DMS53 treated with DMSO at 0.1 percent for 48 hours (cell line): ENCODE data around the gene ELAVL3.

ENCODE experiments used
- DNase-seq: peaks from one replicate; lab custom pipeline; 2025; ENCODE audit not compliant: unreplicated experiment; lab: John Stamatoyannopoulos, UW

The ELAVL3 gene

DNA sequence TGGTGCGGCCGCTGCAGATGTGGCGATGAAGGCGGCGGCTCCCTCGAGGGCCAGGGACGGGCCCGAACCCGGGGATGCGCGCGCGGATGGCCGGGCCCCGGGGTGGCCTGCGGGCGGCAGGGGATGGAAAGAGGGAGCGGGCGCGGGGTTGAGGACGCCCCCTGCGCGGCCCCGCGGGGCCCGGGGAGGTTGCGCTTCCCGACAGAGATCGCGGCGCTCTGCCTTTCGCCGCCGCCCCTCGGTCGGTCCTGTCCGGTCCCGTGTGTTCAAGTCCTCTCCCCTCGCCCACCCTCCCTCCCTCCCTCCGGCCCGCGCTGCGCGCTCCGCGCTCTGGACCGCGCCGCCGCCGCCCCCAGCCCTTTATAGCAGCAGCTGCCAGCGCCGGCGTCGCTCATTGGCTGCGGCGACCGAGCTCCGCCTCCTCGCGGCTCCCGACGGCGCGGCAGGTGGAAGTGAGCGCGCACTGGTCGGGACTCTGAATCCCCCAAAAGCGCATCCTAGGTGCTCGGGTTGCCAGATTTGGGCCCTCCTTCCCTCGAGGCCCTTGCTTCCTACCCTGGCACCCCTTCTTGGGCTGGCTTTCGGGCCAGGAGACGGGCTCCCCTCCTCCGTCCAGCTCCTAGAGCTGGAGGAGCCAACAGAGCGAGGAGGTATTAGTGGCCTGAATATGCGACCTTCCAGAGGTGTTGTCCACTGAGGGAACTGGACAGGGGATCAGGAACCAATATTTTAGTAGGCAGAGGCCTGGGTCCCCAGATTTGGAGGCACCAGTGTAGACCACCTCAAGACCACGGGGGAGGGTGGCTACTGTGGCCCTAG lies at the start of gene ELAVL3:
Gene ELAVL3, minus strand, starts transcription at position 332 of the 819 bp plus-strand sequence. CDS start 438 bp downstream, outside the sequence.
- no peak for DNase-seq

DNA sequence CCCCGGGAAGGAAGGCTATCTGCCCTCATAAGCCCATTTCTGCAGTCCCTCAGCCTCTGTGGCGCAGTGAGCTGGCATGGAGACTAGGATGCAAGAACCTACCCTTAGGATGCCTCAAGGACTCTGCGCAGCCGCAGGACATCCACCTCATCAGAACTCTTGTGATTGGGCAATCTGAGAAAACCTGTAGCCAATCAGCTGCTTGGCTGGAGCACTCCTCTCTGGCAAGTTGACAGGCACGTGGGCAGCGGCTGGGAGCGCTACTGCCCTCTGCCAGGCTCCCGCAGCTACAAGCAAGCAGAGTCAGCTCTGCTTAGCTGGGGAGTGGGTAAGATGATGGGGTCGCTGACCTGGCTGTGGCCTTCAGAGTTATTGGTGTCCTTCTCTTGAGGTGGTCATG lies 49.6 kb upstream of the ELAVL3 start:
- DNase-seq: peak; percentile 89

DNA sequence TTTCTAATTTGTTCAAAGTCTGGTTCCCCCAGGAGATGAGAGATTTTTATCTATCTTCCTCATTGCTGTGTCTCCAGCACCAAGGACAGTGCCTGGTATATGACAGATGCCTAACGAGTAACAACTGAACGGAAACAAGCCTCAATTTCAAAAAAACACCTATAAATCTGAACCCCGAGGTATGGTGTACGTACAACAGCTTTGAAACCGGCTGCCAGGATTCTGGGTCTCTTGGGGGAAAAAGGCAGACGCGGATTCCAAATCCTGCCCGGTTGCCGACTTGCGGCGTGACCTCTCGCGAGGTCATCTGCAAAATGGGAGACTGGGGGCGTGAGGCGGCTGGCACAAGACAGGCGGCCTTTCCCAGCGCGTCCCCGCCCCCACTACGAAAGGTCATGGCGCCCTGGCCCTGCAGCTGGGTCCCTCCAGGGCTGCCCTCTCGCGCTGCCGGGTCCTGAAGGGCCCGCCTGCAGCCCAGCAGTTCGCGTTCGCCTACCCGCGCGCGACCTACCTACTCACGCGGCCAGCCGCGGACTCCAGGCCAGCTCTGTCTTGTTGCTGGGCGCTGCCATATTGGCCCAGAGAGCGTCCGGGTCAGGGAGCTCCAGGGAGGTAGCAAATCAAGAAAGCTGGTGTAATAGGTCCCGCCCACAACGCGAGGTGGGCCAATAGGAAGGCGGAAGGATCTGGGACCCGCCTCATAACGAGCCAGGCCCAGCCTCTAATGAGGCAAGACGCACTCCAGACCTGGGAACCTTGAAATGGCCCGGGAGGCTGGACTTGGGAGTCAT lies 47.9 kb upstream of the ELAVL3 start, which contains the start of gene ECSIT:
Gene ECSIT, minus strand, starts transcription at position 584 of the 791 bp plus-strand sequence. CDS start 9,964 bp downstream, outside the sequence.
- peak; percentile 91 for DNase-seq

DNA sequence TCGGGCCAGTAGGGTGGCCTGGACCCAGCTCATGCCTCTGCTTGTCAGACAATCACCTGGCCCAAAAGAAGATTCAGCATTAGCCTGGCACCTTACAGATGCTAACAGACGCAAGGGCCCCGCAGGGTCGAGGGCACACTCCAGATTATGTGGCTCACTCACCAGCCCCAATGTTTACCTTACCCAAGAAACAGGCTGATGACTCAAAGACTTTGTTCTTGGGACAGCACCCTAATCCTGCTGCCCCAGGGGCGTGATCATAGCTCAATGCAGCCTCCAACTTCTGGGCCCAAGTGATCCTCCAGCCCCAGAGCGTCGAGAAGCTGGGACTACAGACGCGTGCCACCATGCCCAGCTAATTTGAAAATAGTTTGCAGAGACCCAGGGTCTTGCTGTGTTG lies 38.3 kb upstream of the ELAVL3 start:
- no peak for DNase-seq

DNA sequence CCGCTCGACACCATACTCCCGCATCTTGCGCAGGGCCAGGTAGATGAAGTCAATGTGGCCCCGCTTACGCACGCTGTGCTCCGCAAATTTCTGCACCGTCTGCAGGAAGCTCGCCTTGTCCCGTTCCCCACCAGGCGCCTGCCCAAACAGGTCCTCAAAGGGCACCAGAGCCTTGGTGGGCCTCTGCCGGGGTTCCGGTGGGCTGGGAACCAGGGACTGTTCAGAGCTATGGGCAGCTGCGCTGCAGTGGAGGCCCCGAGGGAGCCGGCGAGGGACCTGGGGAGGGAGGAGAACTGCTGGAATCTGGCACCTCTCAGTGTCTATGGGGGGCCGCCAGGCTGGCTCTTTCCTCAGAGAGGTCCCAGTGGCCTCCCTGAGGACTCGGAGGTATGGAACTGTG lies 33.1 kb upstream of the ELAVL3 start:
- DNase-seq: no peak

DNA sequence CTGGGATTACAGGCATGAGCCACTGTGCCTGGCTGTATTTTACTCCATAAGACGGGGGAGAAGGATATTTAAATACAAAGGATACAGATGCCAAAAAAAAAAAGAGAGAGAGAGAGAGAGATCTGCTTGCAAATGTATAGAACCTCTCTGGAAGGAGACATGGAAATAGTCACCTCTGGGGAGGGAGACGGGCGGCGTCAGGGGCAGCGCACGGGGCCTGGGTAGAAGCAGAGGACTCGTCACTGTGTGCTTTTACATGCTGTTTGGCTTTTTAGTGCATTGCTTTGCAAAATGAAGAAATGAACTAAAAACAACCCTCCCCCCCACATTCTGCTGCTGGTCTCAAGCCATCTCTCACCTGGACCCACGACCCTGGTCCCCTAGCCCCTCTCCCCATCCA lies 29.6 kb upstream of the ELAVL3 start:
- DNase-seq: no peak

DNA sequence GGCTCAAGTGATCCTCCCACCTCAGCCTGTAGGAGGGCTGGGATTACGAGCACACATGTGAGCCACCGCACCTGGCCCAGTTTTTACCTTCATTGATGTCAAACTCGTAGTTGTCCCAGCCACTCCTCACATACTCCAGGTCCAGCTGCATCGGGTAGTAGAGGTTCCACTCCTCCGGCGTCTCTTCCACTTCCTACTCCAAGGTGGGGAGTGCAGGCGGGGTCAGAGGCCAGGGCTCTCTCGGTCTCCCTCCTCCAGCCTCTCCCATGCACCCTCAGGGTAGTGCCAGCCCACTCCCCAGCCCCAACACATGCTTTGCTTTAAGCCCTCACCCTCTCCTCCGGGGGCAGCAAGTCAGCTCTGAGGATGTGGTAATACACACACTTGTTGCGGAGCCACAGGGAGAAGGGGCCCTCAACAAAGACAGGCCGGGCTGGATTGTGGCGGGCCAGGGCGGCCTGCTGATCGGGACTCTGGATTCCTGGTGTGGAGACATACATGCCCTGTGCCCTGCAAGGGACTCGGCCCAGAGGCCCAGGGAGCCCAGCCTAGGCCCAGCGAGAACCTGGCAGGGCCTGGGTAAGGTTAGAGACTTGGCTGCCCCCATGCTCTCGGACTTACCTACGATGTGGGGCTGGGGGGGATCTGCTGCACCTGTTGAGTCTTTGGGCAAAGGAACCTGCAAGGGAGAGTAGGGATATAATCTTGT lies 26.7 kb upstream of the ELAVL3 start:
- no peak for DNase-seq

DNA sequence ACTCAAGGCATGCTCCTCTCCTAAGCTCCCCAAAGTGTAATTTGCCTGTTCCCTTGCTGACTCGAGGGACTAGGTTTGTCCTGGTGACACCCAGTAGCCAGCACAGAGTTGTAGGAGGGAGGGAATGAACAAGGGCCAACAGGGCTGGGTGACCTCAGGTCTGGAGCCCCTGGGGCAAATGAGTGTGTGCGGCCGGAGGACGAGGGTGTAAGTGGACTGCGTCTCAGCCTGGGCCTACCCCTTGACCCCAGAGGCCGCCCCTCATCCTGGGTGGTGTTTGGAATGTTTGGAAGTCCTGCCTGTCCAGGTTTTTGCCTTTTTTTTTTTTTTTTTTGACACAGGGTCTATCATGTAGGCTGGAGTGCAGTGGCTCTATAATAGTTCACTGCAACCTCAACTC lies 26.1 kb upstream of the ELAVL3 start:
- DNase-seq: no peak

DNA sequence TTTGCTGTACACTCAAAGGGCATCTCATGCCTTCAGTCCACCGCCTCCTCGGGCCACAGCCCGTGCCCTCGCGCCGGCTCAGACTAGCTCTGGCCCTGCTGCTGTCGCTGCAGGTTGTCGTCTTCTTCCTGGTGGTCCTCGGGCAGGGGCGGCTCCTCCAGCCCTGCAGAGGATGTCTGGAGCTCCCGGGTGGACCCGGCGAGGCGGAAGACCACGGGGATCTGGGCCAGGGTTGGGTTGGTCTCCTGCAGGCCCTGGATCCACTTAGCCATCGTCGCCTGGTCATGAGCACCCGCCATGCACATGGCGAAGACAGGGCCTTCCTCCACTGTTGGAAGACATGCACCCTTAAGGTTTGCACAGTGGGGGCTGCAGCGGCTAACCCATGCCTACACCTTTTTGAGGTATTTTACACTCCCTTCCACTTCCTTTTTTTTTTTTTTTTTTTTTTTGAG lies 25.3 kb upstream of the ELAVL3 start:
- DNase-seq: no peak

DNA sequence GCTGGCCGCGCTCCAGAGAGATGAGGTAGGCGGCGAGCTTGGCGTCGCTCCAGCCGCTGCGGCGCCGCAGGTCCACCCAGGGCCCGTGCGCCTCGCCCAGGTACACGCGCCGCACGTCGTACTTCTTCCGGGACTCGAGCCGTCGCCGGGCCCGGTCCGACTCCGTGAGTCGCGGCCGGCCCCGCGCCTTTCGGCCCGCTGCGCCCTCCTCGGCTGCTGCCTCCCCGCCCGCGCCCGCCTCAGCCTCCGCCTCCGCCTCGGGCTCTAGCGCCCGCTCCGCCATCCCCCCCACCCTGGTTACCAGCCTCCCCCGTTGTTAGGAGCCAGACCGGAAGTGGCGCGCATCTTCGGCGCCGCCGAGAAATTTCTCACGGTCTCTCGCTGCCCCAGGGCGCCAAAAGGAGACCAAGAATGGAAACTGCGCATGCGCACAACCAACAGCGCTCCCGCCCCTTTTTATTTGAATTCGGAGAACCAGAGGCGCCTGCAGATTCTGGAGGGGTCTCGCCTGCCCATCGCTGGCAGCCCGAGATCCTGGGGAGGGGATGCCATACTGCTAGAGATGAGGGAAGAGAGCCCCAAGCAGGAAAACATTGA lies 24.8 kb upstream of the ELAVL3 start, which contains the start of gene ZNF653:
Gene ZNF653, minus strand, starts transcription at position 336 of the 597 bp plus-strand sequence. Its CDS starts 53 bp downstream, at position 283.
- peak; percentile 77 for DNase-seq

DNA sequence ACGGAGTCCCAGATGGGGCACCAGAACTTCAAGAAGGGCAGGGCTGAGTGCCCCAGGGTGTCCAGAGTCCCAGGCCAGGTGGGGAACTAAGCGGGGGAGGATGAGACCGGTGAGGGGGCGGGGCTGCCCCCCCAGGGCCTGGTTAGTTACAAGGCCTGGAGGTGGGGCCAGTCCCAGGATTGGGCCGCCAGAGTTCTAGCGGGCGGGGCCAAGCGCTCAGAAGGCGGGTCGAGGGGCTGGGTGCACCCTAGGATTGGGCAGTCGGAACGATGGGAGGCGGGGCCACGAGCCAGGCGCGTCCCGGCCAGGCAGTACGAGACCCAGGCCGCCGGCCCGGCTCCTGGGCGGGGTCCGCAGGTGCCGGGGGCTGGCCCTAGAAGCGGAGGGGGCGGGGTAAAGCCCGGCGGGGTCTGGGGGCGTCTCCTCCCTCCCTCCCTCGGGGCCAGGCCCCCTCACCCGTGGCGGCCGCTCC lies 24.2 kb upstream of the ELAVL3 start:
- DNase-seq: peak; percentile 80

DNA sequence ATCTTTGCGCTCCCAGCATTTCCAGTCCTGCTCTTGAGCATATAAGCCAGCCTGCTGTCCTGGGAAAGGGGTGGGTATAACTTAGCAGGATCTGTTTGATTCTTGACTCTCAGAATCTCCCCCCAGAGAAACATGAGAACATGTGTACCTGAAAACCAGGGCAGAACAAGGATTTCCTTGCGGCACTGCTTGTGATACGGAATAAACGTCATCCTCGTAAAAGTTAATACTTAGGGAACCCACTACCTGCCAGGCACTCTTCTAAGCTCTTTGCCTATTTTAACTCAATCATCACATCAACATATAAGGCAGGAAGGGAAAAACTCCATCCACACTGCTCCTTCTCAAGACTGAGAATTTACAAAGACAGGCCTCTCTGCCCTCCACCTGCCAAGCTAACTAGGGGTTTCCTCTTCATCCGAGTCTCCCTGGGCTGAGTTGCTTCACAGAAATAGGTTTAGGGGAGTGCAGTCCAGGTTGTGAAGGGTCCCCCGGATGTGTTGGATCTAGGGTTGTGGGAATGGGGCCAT lies 23.7 kb upstream of the ELAVL3 start:
- no peak for DNase-seq

DNA sequence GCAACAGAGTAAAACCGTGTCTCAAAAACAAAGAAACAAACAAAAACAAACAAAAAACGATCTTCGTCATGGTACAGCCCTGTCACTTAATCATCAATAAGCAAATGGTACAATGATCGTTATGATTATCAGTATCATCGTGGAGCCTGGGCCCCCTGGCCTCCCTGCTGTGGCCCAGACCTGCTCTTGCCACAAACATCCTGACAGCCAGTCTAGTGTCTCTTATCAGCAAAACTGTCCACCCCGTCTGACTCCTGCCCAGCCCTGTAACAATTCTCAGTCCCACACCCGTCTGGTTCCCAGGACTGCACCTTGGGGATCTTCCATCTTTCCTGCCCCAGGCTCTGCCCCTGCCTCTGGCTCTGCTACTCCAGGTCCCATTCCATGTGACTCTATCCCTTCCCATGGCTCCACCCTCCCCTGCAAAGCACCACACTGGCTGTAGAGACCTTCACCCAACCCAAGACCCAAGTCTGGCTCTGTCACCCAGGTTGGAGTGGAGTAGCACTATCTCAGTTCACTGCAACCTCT lies 19.1 kb upstream of the ELAVL3 start:
- no peak for DNase-seq

DNA sequence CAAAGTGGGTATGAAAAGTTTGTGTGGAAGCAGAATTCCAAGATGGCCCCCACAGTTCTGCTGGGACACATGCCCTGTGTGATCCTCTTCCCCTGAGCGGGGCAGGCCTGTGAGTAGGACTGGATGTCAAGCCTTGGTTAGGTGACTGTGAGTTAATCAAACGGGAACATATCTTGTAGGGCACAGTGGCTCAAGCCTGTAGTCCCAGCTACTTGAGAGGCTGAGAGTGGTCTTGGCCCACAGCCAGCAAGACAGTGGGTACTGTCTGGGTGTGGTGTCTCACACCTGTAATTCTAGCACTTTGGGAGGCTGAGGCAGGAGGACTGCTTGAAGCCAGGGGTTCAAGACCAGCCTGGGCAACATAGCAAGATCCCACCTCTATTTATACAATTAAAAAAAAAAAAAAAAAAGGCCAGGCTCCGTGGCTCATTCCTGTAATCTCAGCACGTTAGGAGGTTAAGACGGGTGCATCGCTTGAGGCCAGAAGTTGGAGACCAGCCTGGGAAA lies 18.4 kb upstream of the ELAVL3 start:
- no peak for DNase-seq

DNA sequence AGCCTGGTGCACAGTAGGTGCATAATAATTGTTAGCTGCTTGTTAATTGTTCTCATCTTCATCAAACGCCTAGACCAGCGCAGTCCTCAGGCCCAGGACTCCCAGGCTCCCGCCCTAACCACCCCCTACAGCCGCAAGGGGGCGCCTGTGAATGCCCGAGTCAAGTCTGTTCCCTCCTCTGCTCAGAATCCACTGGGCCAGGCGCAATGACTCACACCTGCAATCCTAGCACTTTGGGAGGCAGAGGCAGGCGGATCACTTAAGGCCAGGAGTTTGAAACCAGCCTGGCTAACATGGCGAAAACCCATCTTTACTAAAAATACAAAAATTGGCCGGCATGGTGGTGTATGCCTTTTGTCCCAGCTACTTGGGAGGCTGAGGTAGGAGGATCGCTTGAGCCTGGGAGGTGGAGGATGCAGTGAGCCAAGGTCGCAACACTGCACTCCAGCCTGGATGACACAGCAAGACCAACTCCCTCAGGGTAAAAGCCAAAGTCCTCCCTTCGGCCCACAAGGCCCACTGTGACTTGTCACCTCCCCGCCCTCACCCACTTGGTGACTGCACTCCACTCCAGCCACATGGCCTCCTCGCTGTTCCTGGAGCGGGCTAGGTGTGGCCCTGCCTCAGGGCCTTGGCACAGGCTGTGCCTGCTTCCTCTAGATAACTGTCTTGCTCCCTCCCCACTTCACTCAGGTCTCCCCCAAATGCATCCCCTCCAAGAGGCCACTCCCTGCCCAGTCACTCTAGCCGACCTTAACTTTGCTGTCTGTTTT lies 15.7 kb upstream of the ELAVL3 start:
- peak; percentile 8 for DNase-seq

DNA sequence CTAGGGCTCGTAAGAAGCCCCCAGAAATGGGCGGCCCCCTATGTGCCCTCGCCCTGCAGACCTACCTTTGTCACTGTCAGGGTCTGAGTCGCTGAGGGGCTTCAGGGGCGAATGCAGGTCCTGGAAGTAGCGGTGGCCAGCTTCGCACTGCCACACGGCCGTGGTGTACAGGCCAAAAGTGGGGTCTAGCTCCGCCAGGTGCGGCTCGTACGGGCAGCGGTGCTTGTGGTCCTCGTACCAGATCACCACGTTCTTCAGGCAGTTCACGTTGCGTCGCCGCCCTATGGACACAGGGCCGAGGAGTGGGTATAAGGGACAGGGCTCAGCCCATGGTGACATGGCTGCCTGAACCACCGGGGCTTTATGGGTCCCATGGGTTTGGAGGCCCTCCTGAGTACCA lies 15.0 kb upstream of the ELAVL3 start:
- DNase-seq: no peak

DNA sequence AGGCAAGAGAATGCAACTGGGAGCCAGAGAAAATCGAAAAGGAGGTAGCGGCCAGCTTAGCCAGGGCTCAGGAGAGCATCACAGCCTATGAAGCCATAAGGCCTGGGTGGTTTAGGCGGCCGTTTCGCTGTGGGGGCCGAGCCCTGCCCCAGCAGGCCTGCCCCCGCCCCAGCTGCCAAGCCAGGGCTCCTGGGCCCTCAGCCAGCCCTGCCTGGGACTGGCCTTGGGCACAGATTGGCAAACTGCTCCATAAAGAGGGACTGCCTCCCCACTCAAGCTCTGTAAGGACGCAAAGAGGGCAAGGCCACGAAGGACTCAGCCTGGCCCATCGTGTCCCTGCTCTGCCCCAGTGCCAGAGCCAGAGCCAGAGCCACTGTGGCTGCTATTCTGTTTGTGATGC lies 14.6 kb upstream of the ELAVL3 start:
- DNase-seq: no peak

DNA sequence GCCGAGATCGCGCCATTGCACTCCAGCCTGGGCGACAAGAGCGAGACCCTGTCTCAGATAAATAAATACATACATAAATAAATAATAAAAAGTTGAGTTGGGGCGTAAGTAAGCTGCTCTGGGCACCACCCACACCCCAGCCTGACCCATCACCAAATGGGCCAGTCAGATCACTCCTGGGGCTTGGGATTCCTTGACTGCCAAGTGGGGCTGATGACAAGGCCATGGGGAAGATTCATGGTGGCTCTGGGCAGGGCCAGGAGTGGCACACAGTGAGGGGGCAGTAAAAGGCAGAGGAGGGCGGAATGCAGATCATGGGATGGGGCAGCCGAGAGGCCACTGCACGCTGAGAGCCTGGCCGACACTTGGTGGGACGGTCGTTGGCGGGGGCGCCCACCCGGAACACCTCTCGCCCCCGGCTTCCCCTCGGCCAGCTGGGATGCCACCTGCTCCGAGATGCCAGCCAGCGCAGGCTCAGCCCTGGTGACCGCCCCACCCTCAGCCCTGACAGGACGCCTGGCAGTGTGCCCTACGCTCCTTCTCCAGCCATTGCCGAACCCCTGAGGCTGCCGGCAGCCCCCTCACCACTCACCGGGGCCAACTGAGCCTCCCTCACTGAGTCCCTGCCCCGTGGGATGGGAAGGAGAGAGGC lies 13.9 kb upstream of the ELAVL3 start:
- DNase-seq: no peak

DNA sequence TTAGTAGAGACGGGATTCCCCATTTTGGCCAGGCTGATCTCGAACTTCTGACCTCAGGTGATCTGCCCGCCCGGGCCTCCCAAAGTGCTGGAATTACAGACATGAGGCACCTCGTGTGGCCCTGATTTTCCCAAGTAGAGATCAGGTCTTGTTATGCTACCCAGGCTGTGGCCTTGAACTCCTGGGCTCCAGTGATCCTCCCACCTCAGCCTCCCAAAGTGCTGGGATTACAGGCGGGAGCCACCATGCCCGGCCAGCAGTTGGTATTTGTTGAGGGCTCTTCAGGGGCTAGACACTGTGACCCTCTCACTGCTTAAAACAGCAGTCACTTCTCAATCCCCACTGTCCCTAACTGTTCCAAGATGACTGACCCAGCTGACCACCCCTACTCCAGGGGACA lies 8.5 kb upstream of the ELAVL3 start:
- no peak for DNase-seq
